Epithelial cell of esophagus (primary cell): ENCODE data around the gene GPER1.

Experiments used
- DNase-seq: peaks from one replicate; pipeline ENCODE4 v3.0.0; 2010; ENCODE audit warnings: low read depth
- H3K4me3 ChIP-seq: 2 replicates; pipeline ENCODE4 v1.5.1; 2011; ENCODE audit warnings: mild to moderate bottlenecking, low read length, control low read depth
- CTCF ChIP-seq: IDR thresholded peaks from 2 replicates; pipeline ENCODE4 v1.5.1; 2011; ENCODE audit warnings: low read depth, mild to moderate bottlenecking, low read length, control low read depth, inconsistent platforms; ENCODE audit not compliant: insufficient read depth; ENCODE audit errors: missing control alignments

Gene GPER1

GRCh38 chr7:1050254-1050906 is 37.5 kb upstream of the GPER1 start:
- no peak for DNase-seq
- no peak for TF ChIP-seq CTCF
- H3K4me3 ChIP-seq, result no peak overlapping the region

- H3K4me3 ChIP-seq, result no peak overlapping the region
- no peak for TF ChIP-seq CTCF
- no peak for DNase-seq
Observed at GRCh38 chr7:1050956-1051690, 36.8 kb upstream of the GPER1 start.

- TF ChIP-seq CTCF, result no peak
- no peak for DNase-seq
- H3K4me3 ChIP-seq, result no peak overlapping the region
Observed at GRCh38 chr7:1052031-1052818, 35.7 kb upstream of the GPER1 start.

- H3K4me3 ChIP-seq, result no peak overlapping the region
- TF ChIP-seq CTCF, result no peak
- no peak for DNase-seq
Observed at GRCh38 chr7:1053002-1053411, 34.9 kb upstream of the GPER1 start.

GRCh38 chr7:1053816-1054370 is 34.0 kb upstream of the GPER1 start:
- no peak for DNase-seq
- TF ChIP-seq CTCF, result no peak
- no peak overlapping the region for H3K4me3 ChIP-seq

- H3K4me3 ChIP-seq, result no peak overlapping the region
- TF ChIP-seq CTCF, result no peak
- no peak for DNase-seq
Observed at GRCh38 chr7:1054438-1054837, 33.5 kb upstream of the GPER1 start.
